Right lobe of liver (tissue), 4 donors: Measurements from ENCODE around the gene PHF2.

Source experiments
- CTCF ChIP-seq, 4 donors: fragments of 200-600 bp in 3 of 4; fragments of 450-650 bp in 1 of 4; IDR thresholded peaks; one replicate each; pipeline versions ENCODE4 v1.5.1 to v1.8.0; 2016 to 2022; ENCODE audit warnings: antibody characterized with exemption in 4 of 4, mild to moderate bottlenecking in 2 of 4
- POLR2A ChIP-seq: fragments of 450-650 bp; IDR thresholded peaks from one replicate; pipeline ENCODE4 v1.6.1; 2017; ENCODE audit warnings: antibody characterized with exemption, mild to moderate bottlenecking
- donor health status: DM: no; HTN: no; CAD: no.
- donor health status: DM: no; HTN: no; CAD: no.
- donor health status: DM: no; HTN: yes; CAD: no.

DNA sequence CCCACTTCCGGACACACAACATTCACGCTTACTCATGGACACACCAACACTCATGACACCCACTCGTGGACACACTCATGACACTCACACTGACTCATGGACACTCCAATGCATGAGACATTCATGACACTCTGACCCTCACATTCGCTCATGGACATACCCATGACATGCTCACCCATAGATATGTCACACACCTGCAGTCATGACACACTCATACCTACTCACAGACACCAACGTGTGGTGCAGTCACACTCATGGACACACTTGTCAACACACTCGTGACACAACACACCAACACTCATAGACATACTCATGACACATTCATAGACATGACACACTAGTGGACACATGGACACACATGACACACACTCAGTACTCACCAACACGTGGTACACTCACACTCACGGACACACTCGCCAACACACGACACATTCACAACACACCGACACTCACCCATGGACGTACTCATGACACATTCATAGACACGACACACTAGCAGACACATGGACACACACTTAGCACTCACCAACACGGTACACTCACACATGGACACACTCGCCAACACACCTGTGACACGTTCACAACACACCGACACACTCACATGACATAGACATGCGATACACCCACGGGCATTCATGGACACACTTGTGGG, 73.4 kb downstream of the PHF2 start:
- TF ChIP-seq POLR2A (no peak), CTCF (IDR thresholded peaks at IDR 0.05) (no peak)
